Measurements from ENCODE around the gene SSUH2.
"Not testable (repeated sequence)": the region's sequence is repeated elsewhere in the genome, so short reads cannot be mapped to it uniquely, and the experiment has no call there.

Gene SSUH2

DNA sequence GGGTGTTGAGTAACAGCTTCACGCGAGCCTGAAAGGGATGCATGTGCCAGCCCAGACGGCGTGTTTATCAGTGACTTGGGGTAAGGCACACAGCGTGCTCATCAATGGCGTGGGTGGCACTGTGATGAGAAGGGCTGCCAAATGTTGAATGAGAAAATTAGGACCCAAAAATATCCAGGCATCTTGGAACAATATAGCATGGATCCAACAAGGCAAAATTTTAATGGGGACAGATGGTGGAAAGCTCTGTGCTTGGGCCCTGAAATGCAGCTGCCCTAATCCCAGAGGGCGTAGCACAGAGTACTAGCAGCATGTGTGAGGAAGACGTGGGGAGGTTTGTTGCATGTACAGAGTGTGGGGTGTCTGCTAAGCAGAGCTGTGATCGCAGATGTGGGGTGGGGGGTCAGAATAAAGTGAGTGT is 48.9 kb downstream of the SSUH2 start:
- H3K9me3 ChIP-seq (ENCODE audit: control insufficient read depth, low read length): no peaks in the 10 kb centered on the region
- no peaks in the 10 kb centered on the region for H3K36me3 ChIP-seq (ENCODE audit: control insufficient read depth, insufficient read depth, low read length)
- 93 to 96% methylated on average over 8 to 9 of the region's 9 CpGs for WGBS, 2 experiments (ENCODE audit: insufficient coverage in 2 of 2)
- no peaks in the 10 kb centered on the region for H3K4me1 ChIP-seq (ENCODE audit: control insufficient read depth, insufficient read depth, low read length, poor library complexity, severe bottlenecking)
- H3K27ac ChIP-seq (ENCODE audit: low read depth, low read length, severe bottlenecking): no peak overlapping the region
- no peak overlapping the region for H3K4me3 ChIP-seq (ENCODE audit: extremely low read depth, insufficient read depth, low read length, poor library complexity, severe bottlenecking)

DNA sequence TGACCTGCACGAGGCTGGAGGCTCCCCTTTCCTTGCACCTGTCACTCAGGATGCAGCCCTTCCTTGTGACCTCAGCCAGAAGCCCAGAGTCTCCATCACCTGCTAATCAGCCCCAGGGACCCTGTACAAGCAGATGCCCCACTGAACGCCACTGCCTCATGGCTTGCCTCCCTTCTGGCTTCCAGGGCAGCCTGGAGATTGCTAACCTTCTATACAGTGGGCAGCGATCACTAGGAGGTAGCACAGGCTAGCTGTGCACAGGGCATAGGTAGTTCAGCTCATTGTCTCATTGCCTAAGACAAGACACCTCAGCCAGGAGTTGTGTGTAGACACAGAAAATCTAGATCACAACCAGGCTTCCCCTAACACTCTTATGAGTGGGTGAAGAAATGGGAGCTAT is 49.3 kb downstream of the SSUH2 start:
- WGBS, 2 experiments (ENCODE audit: insufficient coverage in 2 of 2): 77 to 90% methylated on average over 3 of the region's 3 CpGs
- H3K4me1 ChIP-seq (ENCODE audit: control insufficient read depth, insufficient read depth, low read length, poor library complexity, severe bottlenecking): no peaks in the 10 kb centered on the region

DNA sequence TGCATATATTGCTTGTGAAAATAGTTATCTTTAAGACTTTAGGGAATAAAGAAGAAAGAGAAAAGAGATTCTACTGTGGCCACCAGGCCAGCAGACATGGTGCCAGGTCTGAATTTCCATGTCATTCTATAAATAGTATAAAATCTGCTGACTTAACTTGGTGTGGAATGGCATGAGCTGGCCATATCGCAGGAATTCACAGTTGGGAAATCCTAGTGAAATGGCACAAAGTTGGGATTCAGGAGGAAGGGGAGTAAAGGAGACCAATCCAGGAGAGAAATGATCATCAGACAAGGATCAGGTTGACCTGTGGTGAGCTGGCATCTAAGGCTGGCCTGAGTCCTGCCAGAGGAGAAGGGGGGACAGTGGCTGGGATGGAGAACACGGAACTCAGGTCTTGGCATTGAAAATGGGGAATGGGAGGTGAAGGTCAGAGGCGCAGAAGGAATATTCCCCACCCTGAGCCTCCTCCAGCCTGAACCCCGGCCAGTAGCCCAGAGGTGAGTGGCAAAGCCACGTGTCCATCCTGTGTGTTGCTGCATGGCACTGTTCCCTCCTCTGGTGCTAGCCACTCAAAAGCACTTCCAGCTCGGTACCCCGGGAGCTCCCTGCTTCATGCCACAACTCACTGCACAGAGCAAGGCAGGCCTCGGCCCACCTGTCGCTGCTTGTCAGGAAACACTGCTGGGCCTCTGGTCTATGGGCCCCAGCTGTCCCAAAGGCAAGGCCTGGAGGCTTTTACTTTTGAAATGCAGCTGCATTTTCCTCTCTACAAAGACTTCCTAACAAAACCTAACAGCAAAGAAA is 51.4 kb downstream of the SSUH2 start:
- Histone ChIP-seq H3K27ac (ENCODE audit: low read depth, low read length, severe bottlenecking) (no peak overlapping the region), H3K4me1 (ENCODE audit: control insufficient read depth, insufficient read depth, low read length, poor library complexity, severe bottlenecking) (no peaks in the 10 kb centered on the region), H3K4me3 (ENCODE audit: extremely low read depth, insufficient read depth, low read length, poor library complexity, severe bottlenecking) (no peak overlapping the region), H3K9me3 (ENCODE audit: control insufficient read depth, low read length) (no peaks in the 10 kb centered on the region), H3K36me3 (ENCODE audit: control insufficient read depth, insufficient read depth, low read length) (no peaks in the 10 kb centered on the region)
- 78 to 84% methylated on average over 6 to 8 of the region's 9 CpGs for WGBS, 2 experiments (ENCODE audit: insufficient coverage in 2 of 2)

More for the DNA sequence above, 49.3 kb downstream of the SSUH2 start:
- H3K9me3 ChIP-seq (ENCODE audit: control insufficient read depth, low read length): no peaks in the 10 kb centered on the region
- H3K36me3 ChIP-seq (ENCODE audit: control insufficient read depth, insufficient read depth, low read length): no peaks in the 10 kb centered on the region
- no peak overlapping the region for H3K4me3 ChIP-seq (ENCODE audit: extremely low read depth, insufficient read depth, low read length, poor library complexity, severe bottlenecking)
- no peak overlapping the region for H3K27ac ChIP-seq (ENCODE audit: low read depth, low read length, severe bottlenecking)

DNA sequence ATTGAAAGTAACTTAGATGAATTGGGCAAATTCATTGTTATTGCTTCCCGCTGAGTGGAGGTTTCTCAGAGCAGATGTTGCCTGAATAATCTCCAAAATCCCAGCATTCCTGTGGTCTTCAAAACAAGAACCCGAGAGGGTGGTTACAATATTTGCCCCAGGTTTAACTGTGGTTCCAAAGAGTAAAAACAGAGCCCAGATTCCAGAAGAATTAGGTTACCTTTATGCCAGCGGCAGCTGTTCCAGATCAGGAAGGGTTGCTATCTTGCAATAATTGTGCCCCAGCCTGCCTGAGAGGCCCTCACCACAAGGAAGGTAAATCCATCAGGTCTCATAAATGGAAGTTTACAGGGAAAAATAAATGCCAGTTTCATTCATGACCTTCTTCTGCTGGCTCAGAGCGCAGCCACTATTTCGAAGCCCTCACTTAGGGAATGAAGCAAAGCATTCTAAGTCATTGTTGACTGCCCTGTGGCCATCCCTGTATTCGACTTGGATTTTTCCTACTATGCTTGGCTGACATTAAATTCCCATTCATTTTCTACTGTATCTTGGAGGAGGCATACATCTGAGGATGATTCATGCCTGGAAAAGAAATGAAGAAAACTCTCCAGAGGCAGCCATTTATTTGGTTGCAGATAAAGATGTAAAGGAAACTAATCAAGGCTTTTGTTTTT is 54.6 kb downstream of the SSUH2 start:
- Histone ChIP-seq H3K27ac (ENCODE audit: low read depth, low read length, severe bottlenecking) (no peak overlapping the region), H3K9me3 (ENCODE audit: control insufficient read depth, low read length) (no peaks in the 10 kb centered on the region), H3K4me3 (ENCODE audit: extremely low read depth, insufficient read depth, low read length, poor library complexity, severe bottlenecking) (no peak overlapping the region), H3K4me1 (ENCODE audit: control insufficient read depth, insufficient read depth, low read length, poor library complexity, severe bottlenecking) (no peaks in the 10 kb centered on the region), H3K36me3 (ENCODE audit: control insufficient read depth, insufficient read depth, low read length) (no peaks in the 10 kb centered on the region)
- WGBS, 2 experiments (ENCODE audit: insufficient coverage in 2 of 2): 93 to 95% methylated on average over 5 of the region's 6 CpGs

DNA sequence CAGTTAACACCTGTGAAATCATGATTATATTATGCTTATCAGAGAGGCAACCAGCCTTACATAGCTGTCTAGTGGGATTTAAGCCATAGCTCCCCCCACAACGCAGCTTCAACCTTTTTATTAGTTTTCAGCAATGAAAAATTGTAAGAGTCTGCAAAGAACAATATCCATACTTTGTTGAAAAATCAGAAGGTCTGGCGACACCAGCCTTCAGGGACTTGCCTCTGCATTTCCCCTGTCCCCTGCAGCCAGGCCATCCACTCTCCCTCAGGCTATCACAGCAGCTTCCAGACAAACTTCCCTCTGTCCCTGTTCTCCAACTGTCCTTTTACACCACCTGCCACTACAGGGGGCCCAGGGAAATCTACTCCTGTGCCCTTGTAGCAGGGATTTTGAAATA is 59.9 kb downstream of the SSUH2 start:
- no peak overlapping the region for H3K4me3 ChIP-seq (ENCODE audit: extremely low read depth, insufficient read depth, low read length, poor library complexity, severe bottlenecking)
- H3K36me3 ChIP-seq (ENCODE audit: control insufficient read depth, insufficient read depth, low read length): no peaks in the 10 kb centered on the region
- 50 to 94% methylated on average over 1 of the region's 2 CpGs for WGBS, 2 experiments (ENCODE audit: insufficient coverage in 2 of 2)
- no peak overlapping the region for H3K27ac ChIP-seq (ENCODE audit: low read depth, low read length, severe bottlenecking)
- no peaks in the 10 kb centered on the region for H3K9me3 ChIP-seq (ENCODE audit: control insufficient read depth, low read length)
- no peaks in the 10 kb centered on the region for H3K4me1 ChIP-seq (ENCODE audit: control insufficient read depth, insufficient read depth, low read length, poor library complexity, severe bottlenecking)

DNA sequence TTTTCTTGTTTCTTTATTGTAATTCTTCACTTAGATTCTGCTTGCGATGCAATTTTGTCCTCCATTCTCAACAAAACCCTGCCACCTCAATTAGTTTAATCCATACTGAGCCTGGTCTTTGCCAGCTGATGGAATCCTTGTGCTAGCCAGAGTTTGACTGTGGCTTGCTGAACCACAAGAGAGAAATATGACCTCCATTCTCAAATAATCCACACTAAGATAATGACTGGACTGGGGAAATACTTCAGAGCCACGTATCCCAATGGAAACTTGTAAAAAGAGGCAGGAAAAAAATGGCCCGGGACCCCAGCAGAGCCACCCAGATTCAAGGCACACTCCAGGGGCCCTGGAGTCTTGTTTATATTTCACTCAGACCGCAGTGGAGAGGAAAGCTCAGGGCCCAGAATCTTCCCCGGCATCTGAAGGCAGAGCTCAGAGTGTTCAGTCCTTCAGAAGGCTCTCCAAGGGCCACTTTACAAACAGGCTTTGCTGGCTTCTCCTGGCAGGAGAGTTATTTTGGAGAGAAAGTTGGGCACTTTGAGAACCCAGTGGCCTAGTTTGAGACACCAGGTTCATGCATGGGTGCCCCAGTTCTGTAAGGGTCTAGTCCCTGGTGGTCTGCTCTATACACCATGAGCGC is 62.7 kb downstream of the SSUH2 start:
- Histone ChIP-seq H3K4me3 (ENCODE audit: extremely low read depth, insufficient read depth, low read length, poor library complexity, severe bottlenecking) (no peak overlapping the region), H3K27ac (ENCODE audit: low read depth, low read length, severe bottlenecking) (no peak overlapping the region), H3K9me3 (ENCODE audit: control insufficient read depth, low read length) (no peaks in the 10 kb centered on the region), H3K4me1 (ENCODE audit: control insufficient read depth, insufficient read depth, low read length, poor library complexity, severe bottlenecking) (no peaks in the 10 kb centered on the region), H3K36me3 (ENCODE audit: control insufficient read depth, insufficient read depth, low read length) (no peaks in the 10 kb centered on the region)
- 94 to 95% methylated on average over 5 to 6 of the region's 6 CpGs for WGBS, 2 experiments (ENCODE audit: insufficient coverage in 2 of 2)

DNA sequence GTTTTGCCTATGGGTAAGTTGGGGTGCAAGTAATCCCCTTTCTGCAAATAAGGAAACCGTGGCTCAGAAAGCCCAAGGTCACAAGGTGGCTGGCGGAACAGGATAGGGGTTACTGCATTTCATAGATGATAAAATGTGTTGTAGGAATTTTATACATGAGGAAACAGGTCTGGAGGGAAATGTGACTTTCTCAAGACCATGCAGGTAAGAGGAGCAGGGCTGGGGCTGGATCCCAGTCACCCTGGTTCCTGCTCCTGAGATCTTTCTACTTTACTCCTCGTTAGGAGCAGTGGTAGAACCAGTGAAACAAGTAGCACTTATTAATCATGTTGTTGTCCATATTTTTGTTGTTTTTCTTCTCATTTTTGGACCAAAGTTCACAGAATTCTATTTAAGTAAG is 63.2 kb downstream of the SSUH2 start:
- WGBS, 2 experiments (ENCODE audit: insufficient coverage in 2 of 2): 84% methylated on average over 2 of the region's 3 CpGs; no CpG with 5 or more reads in 1 of the 2 experiments
- no peaks in the 10 kb centered on the region for H3K36me3 ChIP-seq (ENCODE audit: control insufficient read depth, insufficient read depth, low read length)
- no peak overlapping the region for H3K27ac ChIP-seq (ENCODE audit: low read depth, low read length, severe bottlenecking)
- H3K4me1 ChIP-seq (ENCODE audit: control insufficient read depth, insufficient read depth, low read length, poor library complexity, severe bottlenecking): no peaks in the 10 kb centered on the region
- H3K4me3 ChIP-seq (ENCODE audit: extremely low read depth, insufficient read depth, low read length, poor library complexity, severe bottlenecking): no peak overlapping the region
- no peaks in the 10 kb centered on the region for H3K9me3 ChIP-seq (ENCODE audit: control insufficient read depth, low read length)

DNA sequence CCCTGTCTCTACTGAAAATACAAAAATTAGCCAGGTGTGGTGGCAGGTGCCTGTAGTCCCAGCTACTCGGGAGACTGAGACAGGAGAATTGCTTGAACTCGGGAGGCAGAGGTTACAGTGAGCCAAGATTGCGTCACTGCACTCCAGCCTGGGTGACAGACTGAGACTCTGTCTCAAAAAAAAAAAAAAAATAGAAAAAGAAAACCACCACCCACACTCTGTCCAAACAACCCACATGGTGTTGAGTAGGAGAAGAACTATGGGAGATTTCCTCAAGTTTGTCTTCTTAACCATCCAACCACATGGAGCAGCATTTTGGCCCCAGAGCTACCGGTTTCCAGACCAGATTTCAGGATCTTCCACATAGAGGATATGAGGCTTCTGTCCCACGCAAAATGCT is 64.2 kb downstream of the SSUH2 start:
- H3K4me3 ChIP-seq (ENCODE audit: extremely low read depth, insufficient read depth, low read length, poor library complexity, severe bottlenecking); H3K27ac ChIP-seq (ENCODE audit: low read depth, low read length, severe bottlenecking); H3K4me1 ChIP-seq (ENCODE audit: control insufficient read depth, insufficient read depth, low read length, poor library complexity, severe bottlenecking); H3K9me3 ChIP-seq (ENCODE audit: control insufficient read depth, low read length); H3K36me3 ChIP-seq (ENCODE audit: control insufficient read depth, insufficient read depth, low read length): not testable (repeated sequence)
- WGBS, 2 experiments (ENCODE audit: insufficient coverage in 2 of 2): 76 to 90% methylated on average over 2 to 3 of the region's 5 CpGs

DNA sequence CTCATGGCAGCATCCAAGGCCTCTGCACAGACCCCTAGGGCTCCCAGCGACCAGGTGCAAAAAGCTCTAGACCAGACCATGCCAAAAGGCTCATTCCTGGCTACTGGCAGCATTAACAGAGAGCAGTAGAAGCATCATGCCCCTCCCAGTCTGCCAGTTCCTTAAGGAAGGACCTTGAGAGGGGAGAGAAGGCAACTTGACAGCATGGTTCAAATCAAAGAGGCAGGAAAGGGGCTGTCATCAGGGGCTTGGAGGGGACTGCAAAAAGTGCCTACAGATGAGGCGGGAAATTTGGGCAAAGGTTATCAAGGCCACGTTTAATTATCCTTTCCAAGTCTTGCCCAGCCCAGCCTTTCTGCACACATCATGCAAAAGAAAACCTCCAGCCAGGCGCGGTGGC is 64.7 kb downstream of the SSUH2 start:
- no peaks in the 10 kb centered on the region for H3K9me3 ChIP-seq (ENCODE audit: control insufficient read depth, low read length)
- H3K27ac ChIP-seq (ENCODE audit: low read depth, low read length, severe bottlenecking): no peak overlapping the region
- WGBS, 2 experiments (ENCODE audit: insufficient coverage in 2 of 2): 78 to 87% methylated on average over 5 of the region's 5 CpGs

DNA sequence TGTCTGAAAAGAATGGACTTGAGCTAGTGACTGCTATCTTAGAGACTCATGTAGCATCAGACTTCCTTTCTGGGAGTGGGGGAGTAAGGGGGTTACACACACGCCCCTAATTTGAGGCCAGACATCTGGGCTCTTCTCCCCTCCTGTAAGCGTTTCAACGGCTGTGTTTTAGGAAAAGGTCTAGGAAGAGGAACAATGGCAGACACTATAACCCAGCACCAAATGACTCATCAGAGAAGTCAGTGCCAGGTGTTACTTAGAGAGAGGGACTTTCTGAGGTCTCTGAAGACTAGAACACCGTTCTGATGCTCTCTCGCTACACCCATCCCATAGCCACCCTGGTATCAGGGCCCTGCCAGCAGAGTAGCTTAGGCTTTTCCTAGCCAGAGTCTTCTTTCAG is 65.5 kb downstream of the SSUH2 start:
- Histone ChIP-seq H3K4me3 (ENCODE audit: extremely low read depth, insufficient read depth, low read length, poor library complexity, severe bottlenecking) (no peak overlapping the region), H3K27ac (ENCODE audit: low read depth, low read length, severe bottlenecking) (no peak overlapping the region), H3K36me3 (ENCODE audit: control insufficient read depth, insufficient read depth, low read length) (no peaks in the 10 kb centered on the region), H3K4me1 (ENCODE audit: control insufficient read depth, insufficient read depth, low read length, poor library complexity, severe bottlenecking) (no peaks in the 10 kb centered on the region), H3K9me3 (ENCODE audit: control insufficient read depth, low read length) (no peaks in the 10 kb centered on the region)
- WGBS, 2 experiments (ENCODE audit: insufficient coverage in 2 of 2): 88 to 100% methylated on average over 1 to 2 of the region's 5 CpGs

More for the DNA sequence above, 64.7 kb downstream of the SSUH2 start:
- H3K36me3 ChIP-seq (ENCODE audit: control insufficient read depth, insufficient read depth, low read length): no peaks in the 10 kb centered on the region
- no peaks in the 10 kb centered on the region for H3K4me1 ChIP-seq (ENCODE audit: control insufficient read depth, insufficient read depth, low read length, poor library complexity, severe bottlenecking)
- H3K4me3 ChIP-seq (ENCODE audit: extremely low read depth, insufficient read depth, low read length, poor library complexity, severe bottlenecking): no peak overlapping the region

All from mesodermal cell (in vitro differentiated cells).